DOHH2 (cell line): ENCODE results near the gene CALCA.

ENCODE experiments used
- H3F3A ChIP-seq: fragments of 200-600 bp; sonication (generic), shearing (Covaris generic); 2 replicates; pipeline ENCODE4 v1.6.0; 2016; ENCODE audit warnings: antibody characterized with exemption, mild to moderate bottlenecking; ENCODE audit not compliant: control insufficient read depth, insufficient read depth
- H3K27ac ChIP-seq: fragments of 200-600 bp; sonication (generic); 2 replicates; pipeline ENCODE4 v1.5.1; 2014; ENCODE audit warnings: low read depth, mild to moderate bottlenecking, low read length, moderate library complexity
- H3K27me3 ChIP-seq: fragments of 200-600 bp; sonication (generic); 2 replicates; pipeline ENCODE4 v1.6.1; 2014; ENCODE audit warnings: mild to moderate bottlenecking, low read length, mixed read lengths; ENCODE audit not compliant: control insufficient read depth
- H3K36me3 ChIP-seq: fragments of 200-600 bp; sonication (generic); 2 replicates; pipeline ENCODE4 v1.6.1; 2014; ENCODE audit warnings: mild to moderate bottlenecking, low read length, moderate library complexity, mixed read lengths; ENCODE audit not compliant: control insufficient read depth
- H3K4me1 ChIP-seq: fragments of 200-600 bp; sonication (generic); 2 replicates; pipeline ENCODE4 v1.6.1; 2014; ENCODE audit warnings: mild to moderate bottlenecking, low read length, mixed read lengths; ENCODE audit not compliant: control insufficient read depth
- H3K4me2 ChIP-seq: fragments of 200-600 bp; sonication (generic); 2 replicates; pipeline ENCODE4 v1.6.0; 2014; ENCODE audit warnings: mild to moderate bottlenecking, low read length, moderate library complexity
- H3K4me3 ChIP-seq: fragments of 200-600 bp; sonication (generic); 2 replicates; pipeline ENCODE4 v1.5.1; 2014; ENCODE audit warnings: mild to moderate bottlenecking, low read length, mixed read lengths
- H3K79me2 ChIP-seq: fragments of 200-600 bp; sonication (generic); 2 replicates; pipeline ENCODE4 v1.6.1; 2014; ENCODE audit warnings: mild to moderate bottlenecking, low read length, mixed read lengths; ENCODE audit not compliant: control insufficient read depth
- H3K9me2 ChIP-seq: fragments of 200-600 bp; sonication (generic); replicated peaks from 2 replicates; pipeline ENCODE4 v1.6.1; 2014; ENCODE audit warnings: mild to moderate bottlenecking, low read length, mixed read lengths; ENCODE audit not compliant: control insufficient read depth
- H3K9me3 ChIP-seq: fragments of 200-600 bp; sonication (generic); 2 replicates; pipeline ENCODE4 v1.6.1; 2014; ENCODE audit warnings: antibody characterized with exemption, low read length, mixed read lengths; ENCODE audit not compliant: control insufficient read depth, insufficient read depth
- H4K20me1 ChIP-seq: fragments of 200-600 bp; sonication (generic); 2 replicates; pipeline ENCODE4 v1.6.0; 2014; ENCODE audit warnings: low read depth, mild to moderate bottlenecking, antibody characterized with exemption, low read length, moderate library complexity; ENCODE audit not compliant: control insufficient read depth, insufficient read depth
- CTCF ChIP-seq: fragments of 200-600 bp; sonication (generic); IDR thresholded peaks from one replicate; pipeline ENCODE4 v1.5.1; 2014; ENCODE audit warnings: antibody characterized with exemption, mild to moderate bottlenecking, low read depth, low read length; ENCODE audit not compliant: poor library complexity, severe bottlenecking
- EZH2phosphoT487 ChIP-seq: fragments of 200-600 bp; sonication (generic); IDR thresholded peaks from 2 replicates; pipeline ENCODE4 v1.6.1; 2017; ENCODE audit warnings: borderline replicate concordance, mild to moderate bottlenecking, antibody characterized with exemption, low read length, moderate library complexity, mixed read lengths

Gene CALCA

GRCh38 chr11:14932447-14932846, 39.7 kb downstream of the CALCA start:
- H3K79me2 ChIP-seq = no peaks in the 10 kb centered on the region
- no peaks in the 10 kb centered on the region for H3K9me2 ChIP-seq
- no peaks in the 10 kb centered on the region for H3F3A ChIP-seq
- no peaks in the 10 kb centered on the region for H3K36me3 ChIP-seq
- no peaks in the 10 kb centered on the region for H4K20me1 ChIP-seq
- no peak overlapping the region for H3K27ac ChIP-seq
- no peaks in the 10 kb centered on the region for H3K9me3 ChIP-seq
- H3K4me1 ChIP-seq = no peaks in the 10 kb centered on the region
- TF ChIP-seq CTCF (no peak), EZH2phosphoT487 (no peak)
- no peak overlapping the region for H3K4me2 ChIP-seq
- H3K27me3 ChIP-seq = no peaks in the 10 kb centered on the region
- no peak overlapping the region for H3K4me3 ChIP-seq

GRCh38 chr11:14930369-14930768, 41.8 kb downstream of the CALCA start:
- H3F3A ChIP-seq = no peaks in the 10 kb centered on the region
- no peak overlapping the region for H3K4me3 ChIP-seq
- H3K36me3 ChIP-seq = no peaks in the 10 kb centered on the region
- no peak for TF ChIP-seq CTCF
- no peak for TF ChIP-seq EZH2phosphoT487
- no peaks in the 10 kb centered on the region for H4K20me1 ChIP-seq
- H3K27ac ChIP-seq = no peak overlapping the region
- H3K27me3 ChIP-seq = no peaks in the 10 kb centered on the region
- no peaks in the 10 kb centered on the region for H3K9me3 ChIP-seq
- no peak overlapping the region for H3K4me2 ChIP-seq
- H3K79me2 ChIP-seq = no peaks in the 10 kb centered on the region
- no peaks in the 10 kb centered on the region for H3K4me1 ChIP-seq
- H3K9me2 ChIP-seq = no peaks in the 10 kb centered on the region

- no peaks in the 10 kb centered on the region for H3K27me3 ChIP-seq
Observed at GRCh38 chr11:14927146-14927545, 45.0 kb downstream of the CALCA start.

More at GRCh38 chr11:14927146-14927545, 45.0 kb downstream of the CALCA start:
- H4K20me1 ChIP-seq = no peaks in the 10 kb centered on the region
- H3K4me3 ChIP-seq = no peak overlapping the region
- no peaks in the 10 kb centered on the region for H3K36me3 ChIP-seq
- H3K9me3 ChIP-seq = no peaks in the 10 kb centered on the region
- H3K4me1 ChIP-seq = no peaks in the 10 kb centered on the region
- no peaks in the 10 kb centered on the region for H3K79me2 ChIP-seq
- no peak overlapping the region for H3K4me2 ChIP-seq
- TF ChIP-seq EZH2phosphoT487 (no peak), CTCF (no peak)
- H3K9me2 ChIP-seq = no peaks in the 10 kb centered on the region
- no peaks in the 10 kb centered on the region for H3F3A ChIP-seq
- no peak overlapping the region for H3K27ac ChIP-seq
